ENCODE results near the gene ZNF93.

DNA sequence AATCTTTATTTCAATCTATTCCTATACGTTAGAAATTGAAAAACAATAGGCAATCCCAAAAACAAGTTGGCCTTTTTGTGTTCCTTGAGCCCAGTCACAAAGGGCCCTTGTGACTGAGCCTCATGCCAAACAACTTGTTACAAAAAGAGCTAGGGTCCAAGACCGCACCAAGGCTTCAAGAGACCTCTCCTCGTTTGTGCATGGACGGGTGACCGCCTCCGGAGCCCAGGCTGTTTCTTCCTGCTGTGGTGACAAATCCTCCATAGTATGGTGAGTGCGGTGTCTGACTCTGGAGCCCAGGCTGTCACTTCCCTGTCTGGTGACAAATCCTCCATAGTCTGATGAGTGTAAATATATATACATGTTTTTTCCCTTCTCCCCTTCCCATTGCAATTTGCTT is 63.7 kb downstream of the ZNF93 start:
- TF ChIP-seq ZNF274 (IDR thresholded peaks at IDR 0.05; ENCODE audit: low read depth, low read length) (no peak), SUZ12 (IDR thresholded peaks at IDR 0.05; ENCODE audit: extremely low read depth, insufficient read depth, insufficient read length) (no peak)

Measured in NT2/D1 (cell line).